Fibroblast of skin of scalp (primary cell): ENCODE results near the gene USP47.
A peak's percentile ranks its signal among the peaks of the same experiment; 100 is the strongest.

Experiments
- DNase-seq: peaks from one replicate; pipeline ENCODE4 v3.0.0-alpha.2; 2013

The USP47 gene

GRCh38 chr11:11944444-11944843 lies 102.7 kb downstream of the USP47 start:
- no peak for DNase-seq

- peak; percentile 64 for DNase-seq
These were observed 104.4 kb downstream of the USP47 start for GRCh38 chr11:11946180-11946579.

DNA sequence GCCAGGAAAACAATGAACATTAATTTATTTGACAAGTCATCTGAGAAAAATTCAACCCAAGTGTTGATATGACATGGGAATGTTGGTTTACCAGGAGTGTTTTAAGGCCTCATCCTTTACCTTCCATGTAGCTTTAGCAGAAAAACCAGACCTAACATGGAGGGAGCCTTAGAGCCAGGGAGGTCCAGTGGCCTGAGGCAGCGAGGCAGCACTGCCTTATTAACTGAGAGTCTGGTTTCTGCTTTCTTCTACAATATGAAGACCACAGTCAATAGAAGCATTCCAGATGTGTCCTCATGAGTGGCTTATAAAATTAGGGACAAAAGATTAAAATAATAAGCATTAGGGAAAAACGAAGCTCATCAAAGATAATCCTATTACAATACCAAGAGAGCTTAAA lies 105.1 kb downstream of the USP47 start:
- no peak for DNase-seq

DNA sequence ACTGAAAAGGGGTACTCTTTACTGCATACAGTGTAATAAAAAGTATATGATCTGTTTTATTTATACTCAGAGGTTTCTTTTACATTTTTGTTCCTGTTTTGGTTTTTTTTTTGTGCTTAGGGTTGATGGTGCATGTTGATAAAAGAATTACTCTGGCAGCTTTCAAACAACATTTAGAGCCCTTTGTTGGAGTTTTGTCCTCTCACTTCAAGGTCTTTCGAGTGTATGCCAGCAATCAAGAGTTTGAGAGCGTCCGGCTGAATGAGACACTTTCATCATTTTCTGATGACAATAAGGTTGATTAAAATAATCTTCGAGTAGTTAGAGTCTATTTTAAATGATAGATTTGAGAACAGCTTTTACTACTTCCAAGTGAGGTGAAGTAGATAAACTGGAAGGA lies 106.1 kb downstream of the USP47 start:
- DNase-seq, result no peak

DNA sequence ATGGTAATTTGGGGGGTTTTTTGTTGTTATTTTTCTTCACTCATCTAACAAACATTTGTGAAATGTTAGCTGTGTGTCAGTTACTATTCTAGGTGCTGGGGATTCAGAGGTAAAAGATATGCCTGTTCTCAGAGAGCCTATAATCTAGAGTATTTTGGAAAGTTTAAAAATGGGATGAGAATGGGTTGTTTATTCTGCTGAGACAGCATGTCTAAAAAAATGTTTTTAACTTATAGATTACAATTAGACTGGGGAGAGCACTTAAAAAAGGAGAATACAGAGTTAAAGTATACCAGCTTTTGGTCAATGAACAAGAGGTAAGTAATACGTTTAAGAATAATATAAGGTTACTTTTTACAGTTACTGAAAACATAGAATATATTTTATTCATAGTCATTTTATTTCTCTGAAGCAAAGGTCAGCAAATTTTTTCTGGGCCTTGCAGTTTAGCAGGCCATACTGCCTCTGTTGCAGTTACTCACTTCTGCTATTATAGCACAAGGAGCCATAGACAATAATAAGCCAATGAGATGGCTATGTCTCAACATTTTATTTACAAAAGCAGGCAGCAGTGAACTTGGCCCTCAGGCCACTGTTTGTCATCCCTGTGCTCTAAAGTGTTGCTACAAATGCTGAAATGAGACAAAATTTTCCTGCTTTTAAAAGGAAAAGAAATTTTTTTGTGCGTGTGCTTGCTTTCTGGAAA lies 106.6 kb downstream of the USP47 start:
- DNase-seq, result no peak

DNA sequence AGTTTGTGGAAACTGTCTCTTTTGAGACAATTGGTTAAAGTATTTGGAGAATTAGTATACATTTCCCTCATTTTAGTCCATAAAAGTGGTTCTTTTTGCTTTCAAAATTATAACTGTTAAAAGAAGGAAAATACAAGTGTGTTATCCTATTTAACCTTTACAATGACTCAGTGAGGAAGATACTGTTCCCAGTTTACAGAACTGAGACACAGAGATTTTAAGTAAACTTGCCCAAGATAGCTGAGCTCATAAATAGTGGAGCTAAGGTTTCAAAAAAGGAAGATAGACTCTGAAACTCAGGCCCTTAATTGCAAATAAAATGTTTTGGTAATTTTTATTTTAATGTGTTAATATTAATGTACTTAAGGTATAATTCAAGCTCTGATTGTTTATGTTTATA lies 107.7 kb downstream of the USP47 start:
- DNase-seq, result no peak

DNA sequence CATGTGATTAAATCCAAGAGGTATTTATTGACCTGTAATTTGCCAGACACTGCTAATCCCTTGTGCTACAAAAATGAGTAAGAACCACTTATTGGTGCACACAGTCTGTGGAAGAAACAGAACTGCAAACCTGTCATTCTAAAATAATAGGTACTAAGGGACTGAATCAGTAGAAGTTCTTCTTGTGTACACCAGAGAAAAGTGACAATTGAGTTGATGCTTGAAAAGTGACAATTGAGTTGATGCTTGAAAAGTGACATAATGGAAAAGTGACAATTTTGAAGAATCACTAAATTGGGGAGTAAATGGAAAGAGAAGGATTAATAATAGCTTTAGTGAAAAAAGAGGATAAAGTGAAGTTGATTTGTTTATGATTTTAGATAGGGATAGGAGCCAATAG lies 110.3 kb downstream of the USP47 start:
- DNase-seq, result no peak

DNA sequence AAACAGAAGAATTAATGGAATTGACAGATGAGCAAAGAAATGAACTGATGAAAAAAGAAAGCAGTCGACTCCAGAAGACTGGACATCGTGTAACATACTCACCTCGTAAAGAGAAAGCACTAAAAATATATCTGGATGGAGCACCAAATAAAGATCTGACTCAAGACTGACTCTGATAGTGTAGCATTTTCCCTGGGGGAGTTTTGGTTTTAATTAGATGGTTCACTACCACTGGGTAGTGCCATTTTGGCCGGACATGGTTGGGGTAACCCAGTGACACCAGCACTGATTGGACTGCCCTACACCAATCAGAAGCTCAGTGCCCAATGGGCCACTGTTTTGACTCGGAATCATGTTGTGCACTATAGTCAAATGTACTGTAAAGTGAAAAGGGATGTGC lies 114.2 kb downstream of the USP47 start:
- no peak for DNase-seq

DNA sequence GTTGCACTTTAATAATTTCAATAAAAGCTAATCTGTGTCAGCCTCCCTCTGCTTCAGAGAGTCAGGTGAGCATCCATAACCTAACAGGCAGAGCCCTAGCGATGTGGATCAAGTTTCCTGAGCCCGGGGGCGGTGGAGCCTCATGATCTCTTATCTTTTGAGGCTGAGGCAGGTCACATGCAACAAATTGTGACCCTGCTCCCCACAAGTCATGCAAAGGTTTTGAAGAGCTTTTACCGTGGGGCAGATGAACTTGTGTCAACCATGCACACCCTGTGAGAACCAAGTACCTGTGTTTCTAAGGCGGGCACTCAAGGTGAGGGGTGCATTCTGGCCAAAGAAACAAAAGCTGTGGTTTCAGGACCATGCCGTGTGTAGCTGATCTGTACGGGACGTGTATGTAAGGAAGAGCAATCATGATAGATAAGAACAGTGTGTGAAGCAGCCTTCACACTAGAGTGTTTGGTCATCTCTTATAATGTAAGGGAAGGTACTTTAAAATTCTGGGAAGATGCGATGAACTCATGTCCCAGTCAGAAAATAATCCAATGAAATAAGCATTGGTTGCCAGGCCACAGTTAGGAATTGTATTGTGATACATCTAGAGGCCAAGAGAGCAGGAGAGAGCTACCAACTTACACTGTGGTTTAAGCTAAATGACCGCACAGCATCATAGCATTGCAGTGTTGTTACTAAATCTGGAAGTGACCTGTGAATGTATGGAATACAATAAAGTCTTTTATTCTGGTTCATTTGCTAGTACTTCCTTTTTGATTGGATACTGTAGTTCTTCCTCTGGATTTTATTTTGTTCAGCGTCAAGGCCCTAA lies 116.8 kb downstream of the USP47 start:
- no peak for DNase-seq

GRCh38 chr11:11959601-11960000 lies 117.8 kb downstream of the USP47 start:
- DNase-seq, result no peak

DNA sequence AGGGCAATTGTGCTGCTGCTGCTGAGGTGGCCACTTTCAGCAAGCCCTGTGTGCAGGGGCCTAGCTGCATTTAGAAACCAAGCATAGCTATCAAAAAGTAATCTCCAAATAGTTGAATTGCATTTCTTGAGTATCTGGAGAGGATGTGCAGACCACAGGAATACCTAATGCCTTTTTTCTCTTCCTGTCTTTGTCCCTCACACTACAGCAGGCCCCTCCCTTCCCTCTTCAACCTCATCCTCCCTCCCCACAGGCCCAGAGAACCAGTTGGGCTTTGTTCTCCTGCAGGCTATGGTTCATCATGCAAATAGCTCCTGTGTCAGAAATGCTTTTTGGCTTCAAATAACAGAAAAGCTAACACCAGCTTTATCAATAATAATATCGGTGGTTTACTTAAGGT lies 118.9 kb downstream of the USP47 start:
- DNase-seq, result no peak

GRCh38 chr11:11961399-11962028 lies 119.7 kb downstream of the USP47 start:
- no peak for DNase-seq

- DNase-seq, result no peak
These were observed 121.3 kb downstream of the USP47 start for GRCh38 chr11:11963067-11963466.

DNA sequence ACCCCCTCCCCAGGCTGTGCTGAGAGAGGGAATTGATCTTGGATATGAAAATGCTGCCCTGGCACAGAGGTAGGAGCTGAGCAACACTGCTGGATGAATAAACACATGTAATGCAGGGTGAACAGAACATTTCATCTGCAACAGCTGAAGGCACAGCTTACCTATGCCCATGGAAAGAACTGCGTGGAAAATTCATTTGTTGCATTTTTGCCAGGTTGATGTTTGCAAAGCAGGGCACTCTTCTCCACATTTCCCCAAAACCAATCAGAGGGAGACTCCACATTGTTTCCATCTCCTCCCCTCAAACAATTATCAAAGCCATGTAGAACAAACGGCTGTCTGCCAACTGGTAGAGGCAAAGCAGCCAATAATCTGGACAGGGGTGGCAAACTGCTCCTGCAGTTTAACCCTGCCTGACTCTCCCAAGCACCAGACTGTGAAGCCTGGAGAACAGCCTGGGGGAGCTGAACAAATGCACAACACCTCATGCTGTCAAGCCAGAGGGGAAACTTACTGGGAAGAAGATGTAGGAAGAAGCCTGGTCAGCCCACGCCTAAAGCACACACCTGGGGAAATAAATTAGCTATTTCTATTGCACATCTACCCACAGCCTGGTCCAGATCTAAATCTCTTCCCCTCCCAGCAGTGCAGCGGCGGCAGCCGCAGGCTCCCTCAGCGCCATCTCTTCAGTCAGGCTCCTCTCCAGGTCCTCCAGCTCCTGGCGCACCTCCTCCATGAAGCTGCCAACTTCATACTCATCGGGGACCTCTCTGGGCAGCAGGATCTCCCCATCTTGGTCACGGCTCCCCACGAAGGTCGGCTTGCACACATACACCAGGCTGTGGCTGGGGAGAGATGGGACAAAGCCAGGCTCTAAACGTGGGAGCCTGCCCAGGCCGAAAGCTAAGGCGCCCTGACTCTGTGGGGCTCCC lies 122.3 kb downstream of the USP47 start:
- DNase-seq, result no peak

GRCh38 chr11:11964774-11965150 lies 123.0 kb downstream of the USP47 start:
- DNase-seq, result no peak

GRCh38 chr11:11965192-11965591 lies 123.4 kb downstream of the USP47 start:
- no peak for DNase-seq

GRCh38 chr11:11965656-11966353 lies 124.0 kb downstream of the USP47 start:
- DNase-seq, result no peak

GRCh38 chr11:11966354-11966741 lies 124.6 kb downstream of the USP47 start:
- DNase-seq, result no peak

GRCh38 chr11:11966826-11967668 lies 125.3 kb downstream of the USP47 start:
- DNase-seq, result peak; percentile 61

- no peak for DNase-seq
These were observed 126.1 kb downstream of the USP47 start for GRCh38 chr11:11967669-11968510.
